ENCODE data around the gene KMT5B.

Gene KMT5B

DNA sequence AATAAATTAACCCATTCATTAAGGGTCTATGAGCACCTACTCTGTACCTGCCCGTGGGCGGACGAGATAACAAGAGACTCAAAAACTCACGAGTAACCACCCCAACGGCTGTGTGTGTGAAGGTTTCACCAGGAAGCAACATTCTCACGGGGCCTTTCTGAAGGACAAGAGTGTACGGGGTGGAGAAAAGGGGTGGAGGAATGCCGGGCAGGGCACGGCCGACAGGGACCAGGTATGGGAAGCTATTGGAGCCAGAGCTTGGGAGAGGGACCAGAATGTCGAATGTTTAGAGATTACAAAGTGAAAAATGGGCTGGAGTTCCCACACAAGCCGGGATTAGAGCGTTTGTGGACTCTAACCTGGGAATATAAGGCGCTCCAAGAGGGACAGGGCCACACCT lies 1.6 kb downstream of the KMT5B start:
- no peak for DNase-seq (ENCODE audit: low read depth, low spot score)
- peak overlapping the region; percentile 92 for H3K4me3 ChIP-seq (ENCODE audit: low read depth, low read length)
- CTCF ChIA-PET = interaction anchor here (0.8 to 8.3 kb wide), 13 partner anchors 9 to 202 kb away, joined by 3 to 155 read pairs (median 3); partner anchors contain the start of gene ALDH3B1
- TF ChIP-seq CTCF (IDR thresholded peaks at IDR 0.05; ENCODE audit: insufficient read depth, low read length, missing control alignments) = no peak
- POLR2A ChIA-PET = no interaction called here

DNA sequence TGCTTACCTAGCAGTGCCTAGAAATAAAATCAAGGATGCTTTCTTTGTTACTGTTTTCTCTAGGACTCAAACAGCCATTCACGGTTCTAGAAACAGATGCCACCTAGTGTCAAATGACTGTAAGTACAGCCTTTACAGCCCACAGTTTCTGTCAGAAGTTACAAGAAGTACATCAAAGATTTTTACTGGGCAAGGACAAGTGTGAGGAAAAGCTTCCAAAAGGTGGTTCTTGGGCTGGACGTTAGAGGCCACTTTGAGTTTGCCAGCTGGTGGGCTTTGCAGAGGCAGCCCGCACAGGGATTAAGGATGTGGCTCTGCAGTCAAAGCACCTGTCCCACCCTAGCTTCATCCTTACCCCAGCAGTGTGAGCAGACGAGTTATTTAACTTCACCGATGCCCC lies 6.9 kb downstream of the KMT5B start:
- ChIA-PET POLR2A (no interaction called here), CTCF (interaction anchor here (0.6 to 8.3 kb wide), 18 partner anchors 13 to 203 kb away, joined by 3 to 155 read pairs (median 4); partner anchors contain the start of gene ALDH3B1)
- DNase-seq (ENCODE audit: low read depth, low spot score) = no peak

DNA sequence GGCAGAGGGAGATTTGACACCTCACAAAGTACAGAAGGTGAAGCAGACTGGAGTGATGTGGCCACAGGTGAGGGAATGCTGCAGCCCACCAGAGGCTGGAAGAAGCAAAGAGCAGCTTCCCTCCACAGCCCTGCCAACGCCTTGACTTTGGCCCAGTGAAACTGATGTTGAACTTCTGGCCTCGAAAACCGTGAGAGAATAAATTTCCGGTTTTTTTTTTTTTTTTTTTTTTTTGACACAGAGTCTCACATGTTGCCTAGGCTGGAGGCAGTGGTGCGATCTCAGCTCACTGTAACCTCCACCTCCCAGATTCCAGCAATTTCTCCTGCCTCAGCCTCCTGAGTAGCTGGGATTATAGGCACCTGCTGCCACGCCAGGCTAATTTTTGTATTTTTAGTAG lies 8.7 kb downstream of the KMT5B start:
- no peak for TF ChIP-seq CTCF (IDR thresholded peaks at IDR 0.05; ENCODE audit: insufficient read depth, low read length, missing control alignments)
- ChIA-PET POLR2A (interaction anchor here (0.6 kb wide), 1 partner anchor 176 kb away, joined by 3 read pairs; no protein-coding TSS in a partner anchor), CTCF (interaction anchor here (1.1 to 2.8 kb wide), 8 partner anchors 18 to 194 kb away, joined by 3 to 13 read pairs (median 6); partner anchors contain the start of gene ALDH3B1)
- no peak overlapping the region for H3K4me3 ChIP-seq (ENCODE audit: low read depth, low read length)
- DNase-seq (ENCODE audit: low read depth, low spot score) = no peak

More for the DNA sequence above, 6.9 kb downstream of the KMT5B start:
- H3K4me3 ChIP-seq (ENCODE audit: low read depth, low read length) = no peak overlapping the region
- peak; percentile 77 for TF ChIP-seq CTCF (IDR thresholded peaks at IDR 0.05; ENCODE audit: insufficient read depth, low read length, missing control alignments)

GRCh38 chr11:68202165-68202564 lies 10.9 kb downstream of the KMT5B start:
- POLR2A ChIA-PET = no interaction called here
- no peak overlapping the region for H3K4me3 ChIP-seq (ENCODE audit: low read depth, low read length)
- CTCF ChIA-PET = interaction anchor here (0.6 to 1.6 kb wide), 3 partner anchors 9 to 246 kb away, joined by 3 to 8 read pairs (median 3); no protein-coding TSS in a partner anchor
- DNase-seq (ENCODE audit: low read depth, low spot score) = no peak
- TF ChIP-seq CTCF (IDR thresholded peaks at IDR 0.05; ENCODE audit: insufficient read depth, low read length, missing control alignments) = no peak

DNA sequence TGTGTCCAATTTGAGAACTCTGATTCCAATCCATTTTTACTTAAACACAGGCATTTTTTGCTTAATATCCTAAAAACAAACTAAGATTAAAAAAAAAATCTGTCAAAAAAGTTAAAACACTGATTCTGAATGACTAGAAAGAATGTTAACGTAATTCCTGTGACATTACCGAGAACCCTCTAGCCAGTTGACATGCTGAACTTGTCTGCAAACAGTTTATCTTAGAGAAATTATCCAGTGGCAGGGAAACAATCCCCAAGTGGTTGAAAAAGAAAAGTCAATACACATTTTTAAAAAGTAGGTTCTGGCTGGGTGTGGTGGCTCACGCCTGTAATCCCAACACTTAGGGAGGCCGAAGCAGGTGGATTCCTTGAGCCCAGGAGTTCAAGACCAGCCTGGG lies 11.6 kb downstream of the KMT5B start:
- ChIA-PET CTCF (no interaction called here), POLR2A (no interaction called here)
- H3K4me3 ChIP-seq (ENCODE audit: low read depth, low read length) = no peak overlapping the region
- no peak for DNase-seq (ENCODE audit: low read depth, low spot score)
- no peak for TF ChIP-seq CTCF (IDR thresholded peaks at IDR 0.05; ENCODE audit: insufficient read depth, low read length, missing control alignments)

DNA sequence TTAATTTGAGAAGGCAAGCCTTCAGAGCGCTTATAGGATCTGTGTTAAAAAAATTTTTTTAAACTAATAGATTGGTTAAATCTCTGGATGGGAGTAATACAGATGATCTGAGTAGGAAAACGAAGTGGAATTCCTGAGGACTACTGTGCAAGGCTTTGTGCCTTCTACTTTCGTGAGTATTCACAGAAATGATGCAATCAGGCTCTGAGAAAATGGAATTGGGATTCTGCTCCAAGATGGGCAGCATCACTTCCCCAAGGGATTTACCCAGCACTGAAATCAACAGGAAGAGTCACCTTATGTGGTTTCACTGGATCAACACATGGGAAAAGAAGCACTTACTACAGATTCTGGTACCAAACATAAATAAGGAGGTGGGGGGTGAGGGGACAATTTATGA lies 12.5 kb downstream of the KMT5B start:
- POLR2A ChIA-PET = no interaction called here
- TF ChIP-seq CTCF (IDR thresholded peaks at IDR 0.05; ENCODE audit: insufficient read depth, low read length, missing control alignments) = no peak
- peak; percentile 44 for DNase-seq (ENCODE audit: low read depth, low spot score)
- no peak overlapping the region for H3K4me3 ChIP-seq (ENCODE audit: low read depth, low read length)
- CTCF ChIA-PET = no interaction called here
